Inferior parietal cortex (tissue), 1 donor: ENCODE data around the gene RAPGEF1.

ENCODE experiments used
- DNase-seq: peaks from one replicate; pipeline ENCODE4 v3.0.0-alpha.2; 2016; ENCODE audit errors: extremely low spot score

The RAPGEF1 gene

GRCh38 chr9:131625790-131626670 is 113.8 kb downstream of the RAPGEF1 start:
- no peak for DNase-seq

GRCh38 chr9:131625508-131625787 is 114.4 kb downstream of the RAPGEF1 start:
- DNase-seq = no peak

GRCh38 chr9:131624636-131625507 is 115.0 kb downstream of the RAPGEF1 start:
- no peak for DNase-seq

GRCh38 chr9:131623655-131624330 is 116.1 kb downstream of the RAPGEF1 start:
- DNase-seq = no peak

GRCh38 chr9:131622523-131622922 is 117.4 kb downstream of the RAPGEF1 start:
- DNase-seq = no peak

GRCh38 chr9:131621551-131622358 is 118.1 kb downstream of the RAPGEF1 start:
- DNase-seq = no peak

- no peak for DNase-seq
Measured at GRCh38 chr9:131620764-131621520, 118.9 kb downstream of the RAPGEF1 start.

GRCh38 chr9:131619680-131620079 is 120.2 kb downstream of the RAPGEF1 start:
- DNase-seq = no peak

- no peak for DNase-seq
Measured at GRCh38 chr9:131618785-131619184, 121.1 kb downstream of the RAPGEF1 start.

GRCh38 chr9:131618071-131618479 is 121.8 kb downstream of the RAPGEF1 start:
- no peak for DNase-seq

GRCh38 chr9:131617611-131618010 is 122.3 kb downstream of the RAPGEF1 start:
- no peak for DNase-seq

GRCh38 chr9:131616983-131617604 is 122.8 kb downstream of the RAPGEF1 start:
- no peak for DNase-seq

GRCh38 chr9:131614340-131614915 is 125.4 kb downstream of the RAPGEF1 start:
- DNase-seq = no peak

- DNase-seq = no peak
Measured at GRCh38 chr9:131613921-131614320, 126.0 kb downstream of the RAPGEF1 start.

- DNase-seq = no peak
Measured at GRCh38 chr9:131612851-131613250, 127.0 kb downstream of the RAPGEF1 start.

- no peak for DNase-seq
Measured at GRCh38 chr9:131611586-131612315, 128.1 kb downstream of the RAPGEF1 start.

GRCh38 chr9:131610231-131610761 is 129.6 kb downstream of the RAPGEF1 start:
- DNase-seq = peak; percentile 45

- no peak for DNase-seq
Measured at GRCh38 chr9:131609099-131609830, 130.6 kb downstream of the RAPGEF1 start.
